T-cell (primary cell): ENCODE data around the gene AMZ1. TPM values are rescaled to one million over a fixed set of nuclear protein-coding genes. Genes with fewer than 3 reads are reported as not detected.

ENCODE experiments used
- ATAC-seq, 4 experiments: fragments of 200-7000 bp in 3 of 4; fragments of 150-1000 bp in 1 of 4; cut with Tn5 transposase; replicated peaks in 1 of 4; 1 replicate in 3 of 4; 2 replicates in 1 of 4; pipeline ENCODE4 v1.10.0; 2021; ENCODE audit warnings: moderate library complexity in 3 of 4, mild to moderate bottlenecking in 2 of 4, moderate number of reproducible peaks in 1 of 4
- CTCF ChIA-PET, 2 donors: fragments of 300-600 bp; sonication (Branson Sonifier 250); formaldehyde crosslinking; loops; one replicate each; lab custom pipeline; 2022; ENCODE audit warnings: antibody characterized with exemption in 2 of 2; lab: Charles Lee
- POLR2A ChIA-PET, 2 donors: fragments of 300-600 bp; sonication (Branson Sonifier 250); formaldehyde crosslinking; loops; one replicate each; lab custom pipeline; 2022; ENCODE audit warnings: antibody characterized with exemption in 2 of 2; lab: Charles Lee
- DNase-seq, 35 experiments: peaks; one replicate each; pipeline versions ENCODE4 v3.0.0 to v3.0.0-alpha.2; 2013 to 2023
- H3K27ac ChIP-seq: one replicate; pipeline ENCODE4 v1.5.1; 2013; ENCODE audit warnings: low read length
- H3K27me3 ChIP-seq, 2 experiments: replicated peaks in 1 of 2; 1 replicate in 1 of 2; 2 replicates in 1 of 2; pipeline versions ENCODE4 v1.6.1 to v1.7.0; 2013; ENCODE audit warnings: low read length in 1 of 2, mixed read lengths in 1 of 2; ENCODE audit not compliant: control insufficient read depth in 2 of 2, insufficient read depth in 2 of 2; ENCODE audit errors: extremely low read depth in 1 of 2
- H3K36me3 ChIP-seq, 2 donors: 1 replicate in 1 of 2; 2 replicates in 1 of 2; pipeline versions ENCODE4 v1.6.1 to v1.7.0; 2013; ENCODE audit warnings: low read length in 1 of 2; ENCODE audit not compliant: control insufficient read depth in 2 of 2, insufficient read depth in 1 of 2; ENCODE audit errors: extremely low read depth in 1 of 2
- H3K4me1 ChIP-seq, 2 experiments: 1 replicate in 1 of 2; 2 replicates in 1 of 2; pipeline versions ENCODE4 v1.6.1 to v1.7.0; 2013; ENCODE audit warnings: low read length in 2 of 2, mixed read lengths in 1 of 2; ENCODE audit not compliant: insufficient read depth in 2 of 2, control insufficient read depth in 1 of 2; ENCODE audit errors: extremely low read depth in 1 of 2
- H3K4me3 ChIP-seq, 2 donors: 1 replicate in 1 of 2; 2 replicates in 1 of 2; pipeline versions ENCODE4 v1.5.1 to v1.7.0; 2013; ENCODE audit warnings: mild to moderate bottlenecking in 2 of 2, low read length in 1 of 2, moderate library complexity in 1 of 2; ENCODE audit not compliant: control insufficient read depth in 1 of 2; ENCODE audit errors: extremely low read depth in 1 of 2
- H3K9me3 ChIP-seq: 2 replicates; pipeline ENCODE4 v1.7.0; 2013
- H3K27ac Mint-ChIP-seq, 2 donors: one replicate each; pipeline ENCODE4 v1.8.0; 2020 to 2021; ENCODE audit warnings: mild to moderate bottlenecking in 2 of 2, mixed read lengths in 2 of 2
- H3K27me3 Mint-ChIP-seq, 2 donors: one replicate each; pipeline ENCODE4 v1.8.0; 2021 to 2022; ENCODE audit warnings: mixed read lengths in 2 of 2
- H3K36me3 Mint-ChIP-seq: one replicate; pipeline ENCODE4 v1.8.0; 2021; ENCODE audit warnings: mixed read lengths
- H3K4me1 Mint-ChIP-seq, 3 donors: one replicate each; pipeline ENCODE4 v1.8.0; 2020 to 2022; ENCODE audit warnings: mixed read lengths in 3 of 3, mild to moderate bottlenecking in 1 of 3
- H3K4me3 Mint-ChIP-seq, 3 donors: one replicate each; pipeline ENCODE4 v1.8.0; 2020 to 2022; ENCODE audit warnings: mild to moderate bottlenecking in 3 of 3, mixed read lengths in 3 of 3, moderate library complexity in 3 of 3
- H3K9me3 Mint-ChIP-seq, 3 donors: one replicate each; pipeline ENCODE4 v1.8.0; 2020 to 2022; ENCODE audit warnings: mixed read lengths in 3 of 3
- WGBS: methylation state at CpG from one replicate; pipeline ENCODE4 v1.1.5; 2013; ENCODE audit warnings: missing lambda C conversion rate; ENCODE audit not compliant: insufficient coverage; 5-methylcytosine and 5-hydroxymethylcytosine counted together
- total RNA-seq, 35 experiments: library from RNA in 6 of 35; stranded (reverse) in 6 of 35; fragments of 120-200 nt in 1 of 35; gene quantifications; one replicate each; pipeline versions ENCODE4 v1.2.1 to v1.2.4 and lab custom pipeline; 2013 to 2026

The AMZ1 gene
- total RNA-seq, 5 donors from 2014 or later (not counting 1 experiment from before 2014, with no cell fraction given) = 0.09 to 0.79 (median 0.30) TPM

- ATAC-seq = peak; percentile 91 to 93 (median 93)
- POLR2A ChIA-PET = interaction anchor here in 1 of 2 donors (0.6 kb wide), 1 partner anchor 17 kb away, joined by 3 read pairs; no protein-coding TSS in a partner anchor
- Mint-ChIP-seq H3K4me1 (peaks cover 24 to 31% (median 27%) of the 10 kb centered on the region in 3 donors), H3K27me3 (no peaks in the 10 kb centered on the region), H3K4me3 (peak overlapping the region; percentile 60 to 71 (median 63)), H3K36me3 (no peaks in the 10 kb centered on the region), H3K9me3 (no peaks in the 10 kb centered on the region), H3K27ac (peak overlapping the region; percentile 83 to 85)
- Histone ChIP-seq H3K4me1 (peaks cover 0 to 30% of the 10 kb centered on the region in 2 experiments), H3K9me3 (no peaks in the 10 kb centered on the region), H3K4me3 (peak overlapping the region; percentile 6 to 25), H3K36me3 (no peaks in the 10 kb centered on the region), H3K27ac (no peak overlapping the region), H3K27me3 (peaks cover 0 to 4% of the 10 kb centered on the region in 2 experiments)
- WGBS = 0% methylated on average over 8 of the region's 18 CpGs
- CTCF ChIA-PET = interaction anchor here (0.8 to 1.8 kb wide), 5 partner anchors 11 to 21 kb away, joined by 3 to 29 read pairs (median 5); no protein-coding TSS in a partner anchor
- peak; percentile 41 to 81 (median 61) for DNase-seq
Observed at GRCh38 chr7:2698581-2699288, 10.7 kb downstream of the AMZ1 start.

- Mint-ChIP-seq H3K27me3 (no peaks in the 10 kb centered on the region), H3K9me3 (no peaks in the 10 kb centered on the region), H3K4me1 (peaks cover 24 to 31% (median 27%) of the 10 kb centered on the region in 3 donors), H3K4me3 (peak overlapping the region; percentile 60 to 71 (median 63)), H3K36me3 (no peaks in the 10 kb centered on the region), H3K27ac (peak overlapping the region; percentile 83 to 85)
- Histone ChIP-seq H3K4me3 (peak overlapping the region; percentile 6 to 25), H3K9me3 (no peaks in the 10 kb centered on the region), H3K27me3 (peaks cover 0 to 4% of the 10 kb centered on the region in 2 experiments), H3K36me3 (no peaks in the 10 kb centered on the region), H3K4me1 (peaks cover 0 to 30% of the 10 kb centered on the region in 2 experiments), H3K27ac (no peak overlapping the region)
- ATAC-seq (no peak), DNase-seq (no peak)
- 10% methylated on average over 7 of the region's 15 CpGs for WGBS
- POLR2A ChIA-PET = no interaction called here
- CTCF ChIA-PET = interaction anchor here (0.6 to 1.8 kb wide), 6 partner anchors 9 to 20 kb away, joined by 3 to 29 read pairs (median 4); no protein-coding TSS in a partner anchor
Observed at GRCh38 chr7:2699289-2699620, 11.3 kb downstream of the AMZ1 start.

- Mint-ChIP-seq H3K36me3 (no peaks in the 10 kb centered on the region), H3K27ac (peak overlapping the region in 1 of 2 donors; percentile 59), H3K4me1 (peaks cover 24 to 31% (median 27%) of the 10 kb centered on the region in 3 donors), H3K9me3 (no peaks in the 10 kb centered on the region), H3K27me3 (no peaks in the 10 kb centered on the region), H3K4me3 (peak overlapping the region in 2 of 3 donors; percentile 22 to 71)
- 96% methylated on average over 40 of the region's 40 CpGs for WGBS
- Histone ChIP-seq H3K27ac (no peak overlapping the region), H3K36me3 (no peaks in the 10 kb centered on the region), H3K27me3 (no peaks in the 10 kb centered on the region), H3K9me3 (no peaks in the 10 kb centered on the region), H3K4me3 (no peak overlapping the region), H3K4me1 (peaks cover 0 to 30% of the 10 kb centered on the region in 2 experiments)
- no peak for ATAC-seq
- CTCF ChIA-PET = interaction anchor here in 1 of 2 donors (1.4 kb wide), 1 partner anchor 10 kb away, joined by 7 read pairs; no protein-coding TSS in a partner anchor
- POLR2A ChIA-PET = interaction anchor here in 1 of 2 donors (0.6 kb wide), 1 partner anchor 9 kb away, joined by 6 read pairs; no protein-coding TSS in a partner anchor
- no peak for DNase-seq
Observed at GRCh38 chr7:2700141-2700850, 12.3 kb downstream of the AMZ1 start.

- POLR2A ChIA-PET = no interaction called here
- H3K27ac ChIP-seq = no peak overlapping the region
- no peaks in the 10 kb centered on the region for H3K27me3 Mint-ChIP-seq
Observed at GRCh38 chr7:2701424-2701823, 13.4 kb downstream of the AMZ1 start.

GRCh38 chr7:2701832-2702593 lies 14.0 kb downstream of the AMZ1 start:
- peaks cover 0 to 30% of the 10 kb centered on the region in 2 experiments for H3K4me1 ChIP-seq
- Mint-ChIP-seq H3K4me3 (no peak overlapping the region), H3K9me3 (no peaks in the 10 kb centered on the region), H3K4me1 (peaks cover 24 to 31% (median 27%) of the 10 kb centered on the region in 3 donors), H3K27ac (peak overlapping the region in 1 of 2 donors; percentile 9), H3K36me3 (no peaks in the 10 kb centered on the region), H3K27me3 (no peaks in the 10 kb centered on the region)
- H3K27ac ChIP-seq = no peak overlapping the region
- 88% methylated on average over 10 of the region's 12 CpGs for WGBS
- no peaks in the 10 kb centered on the region for H3K9me3 ChIP-seq
- ChIA-PET POLR2A (no interaction called here), CTCF (interaction anchor here in 1 of 2 donors (0.6 kb wide), 1 partner anchor 10 kb away, joined by 3 read pairs; no protein-coding TSS in a partner anchor)
- DNase-seq = no peak
- no peaks in the 10 kb centered on the region for H3K36me3 ChIP-seq
- no peak for ATAC-seq
- H3K4me3 ChIP-seq = no peak overlapping the region
- H3K27me3 ChIP-seq = peaks cover 0 to 6% of the 10 kb centered on the region in 2 experiments

More at GRCh38 chr7:2701424-2701823, 13.4 kb downstream of the AMZ1 start:
- peaks cover 24 to 31% (median 27%) of the 10 kb centered on the region in 3 donors for H3K4me1 Mint-ChIP-seq
- CTCF ChIA-PET = interaction anchor here in 1 of 2 donors (0.6 kb wide), 1 partner anchor 11 kb away, joined by 3 read pairs; no protein-coding TSS in a partner anchor
- ATAC-seq = no peak
- no peak for DNase-seq
- peaks cover 0 to 30% of the 10 kb centered on the region in 2 experiments for H3K4me1 ChIP-seq
- H3K27me3 ChIP-seq = peaks cover 0 to 6% of the 10 kb centered on the region in 2 experiments
- no peak overlapping the region for H3K4me3 Mint-ChIP-seq
- H3K27ac Mint-ChIP-seq = no peak overlapping the region
- H3K9me3 ChIP-seq = no peaks in the 10 kb centered on the region
- H3K36me3 ChIP-seq = no peaks in the 10 kb centered on the region
- WGBS = 97% methylated on average over 17 of the region's 17 CpGs
- H3K4me3 ChIP-seq = no peak overlapping the region
- no peaks in the 10 kb centered on the region for H3K36me3 Mint-ChIP-seq
- no peaks in the 10 kb centered on the region for H3K9me3 Mint-ChIP-seq
